Stimulated activated CD8-positive, alpha-beta memory T cell treated with anti-CD3 and anti-CD28 coated beads, Interleukin-4, amount 100 ng/mL, for 4 hours (primary cell): ENCODE data around the gene SIX5.

ENCODE experiments used
- DNase-seq, 2 donors: peaks; one replicate each; pipeline ENCODE4 v3.0.0-alpha.2; 2020; ENCODE audit warnings: low read depth in 2 of 2, low spot score in 1 of 2

SIX5 gene

GRCh38 chr19:45777395-45777961, 8.4 kb upstream of the SIX5 start:
- no peak for DNase-seq

- DNase-seq, result no peak
Observed at GRCh38 chr19:45774765-45775164, 5.7 kb upstream of the SIX5 start.

DNA sequence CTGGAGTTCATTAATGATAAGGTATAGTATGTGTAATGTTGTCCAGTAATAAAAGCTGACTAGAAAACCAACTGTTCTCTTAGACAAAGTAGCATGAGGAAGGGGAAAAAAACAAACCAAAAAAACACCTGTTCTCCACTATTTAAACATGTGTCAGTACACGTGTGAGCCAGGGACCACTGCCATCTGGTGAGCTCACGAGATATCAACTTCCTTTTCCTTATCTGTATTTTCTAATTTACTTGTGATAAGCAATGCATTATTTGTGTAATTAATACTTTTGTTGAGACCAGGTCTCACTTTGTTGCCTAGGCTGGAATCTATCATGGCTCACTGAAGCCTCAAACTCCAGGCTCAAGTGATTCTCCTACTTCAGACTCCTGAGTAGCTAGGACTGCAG, 4.3 kb upstream of the SIX5 start:
- no peak for DNase-seq

DNA sequence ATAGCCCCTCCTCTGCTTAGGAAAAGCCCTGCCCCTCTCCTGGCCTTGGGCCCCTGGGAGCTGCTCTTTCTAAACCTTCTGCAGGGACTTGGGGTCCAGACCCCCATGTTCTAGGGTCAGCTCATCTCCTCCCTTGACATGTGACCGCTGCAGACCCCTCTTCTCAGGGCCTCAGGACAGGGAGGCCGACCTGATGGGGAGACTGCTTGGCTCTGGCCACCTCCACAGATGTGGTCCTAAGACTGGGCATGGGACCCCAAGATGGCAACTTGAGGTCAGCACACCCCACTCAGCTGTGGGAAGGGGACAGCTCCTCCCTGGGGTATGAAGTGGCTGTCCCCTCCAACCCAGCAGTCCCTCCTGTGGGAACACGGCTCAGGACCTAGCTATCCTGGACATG, 3.9 kb upstream of the SIX5 start:
- DNase-seq, result no peak

DNA sequence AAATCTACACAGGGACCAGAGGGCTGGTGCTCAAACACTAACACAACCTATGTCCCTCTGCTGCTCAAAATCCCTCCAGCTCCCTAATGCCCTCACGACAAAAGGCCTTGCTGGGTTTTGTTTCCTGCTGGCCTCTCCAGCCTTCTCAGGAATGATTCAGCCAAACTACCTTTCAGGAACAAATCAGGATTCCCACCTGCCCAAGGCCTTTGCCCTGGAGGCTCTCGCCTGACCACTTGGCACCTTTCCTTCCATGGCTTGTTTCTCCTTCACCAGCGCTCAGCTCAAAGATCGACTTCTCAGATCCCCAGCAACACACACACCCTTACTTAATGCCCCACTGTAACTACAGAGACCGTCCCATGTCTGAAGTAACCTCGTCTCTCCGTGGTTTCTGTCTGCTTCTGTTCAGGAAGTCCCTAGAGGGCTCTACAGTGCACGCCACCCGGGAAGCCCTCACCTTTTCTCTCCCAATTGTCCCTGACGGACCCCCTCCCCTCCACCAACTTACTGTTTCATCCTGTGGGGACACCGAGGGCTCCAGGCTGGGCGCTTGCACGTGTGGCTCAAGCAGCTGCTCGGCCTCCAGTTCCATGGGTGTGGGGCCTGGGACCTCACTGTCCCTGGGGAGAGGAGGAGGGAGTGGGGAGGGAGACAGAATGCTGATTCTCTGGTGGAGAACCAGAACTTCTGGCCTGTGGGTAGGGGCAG, 3.2 kb upstream of the SIX5 start:
- DNase-seq, result no peak

DNA sequence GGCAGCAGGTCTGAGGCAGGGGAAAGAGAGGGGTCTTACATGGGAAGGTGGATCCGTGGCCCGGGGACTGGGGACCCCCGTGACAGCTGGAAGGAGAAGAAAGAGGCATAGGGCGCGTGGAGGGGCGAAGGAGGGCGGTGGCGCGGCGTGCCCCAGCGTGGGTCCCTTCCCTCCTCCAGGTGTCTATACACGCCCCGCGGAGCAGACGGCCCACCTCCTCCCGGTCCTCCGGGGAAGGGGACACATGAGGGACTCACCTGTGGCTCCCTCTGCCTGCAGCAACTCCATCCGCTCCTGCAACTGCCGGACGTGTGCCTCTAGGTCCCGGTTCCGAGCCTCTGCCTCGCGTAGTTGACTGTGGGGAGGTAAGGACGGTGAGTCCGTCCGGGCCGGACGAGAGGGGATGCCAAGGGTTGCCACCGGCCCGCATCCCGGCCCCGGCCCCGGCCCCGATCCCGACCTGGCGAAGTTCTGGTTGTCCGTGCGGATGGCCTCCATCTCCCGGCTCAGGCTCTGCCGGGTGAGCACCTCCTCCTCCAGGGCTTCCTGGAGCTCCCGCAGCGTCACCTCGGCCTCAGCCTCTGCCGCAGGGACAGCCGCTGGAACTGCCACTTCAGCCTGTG, 2.4 kb upstream of the SIX5 start:
- no peak for DNase-seq

DNA sequence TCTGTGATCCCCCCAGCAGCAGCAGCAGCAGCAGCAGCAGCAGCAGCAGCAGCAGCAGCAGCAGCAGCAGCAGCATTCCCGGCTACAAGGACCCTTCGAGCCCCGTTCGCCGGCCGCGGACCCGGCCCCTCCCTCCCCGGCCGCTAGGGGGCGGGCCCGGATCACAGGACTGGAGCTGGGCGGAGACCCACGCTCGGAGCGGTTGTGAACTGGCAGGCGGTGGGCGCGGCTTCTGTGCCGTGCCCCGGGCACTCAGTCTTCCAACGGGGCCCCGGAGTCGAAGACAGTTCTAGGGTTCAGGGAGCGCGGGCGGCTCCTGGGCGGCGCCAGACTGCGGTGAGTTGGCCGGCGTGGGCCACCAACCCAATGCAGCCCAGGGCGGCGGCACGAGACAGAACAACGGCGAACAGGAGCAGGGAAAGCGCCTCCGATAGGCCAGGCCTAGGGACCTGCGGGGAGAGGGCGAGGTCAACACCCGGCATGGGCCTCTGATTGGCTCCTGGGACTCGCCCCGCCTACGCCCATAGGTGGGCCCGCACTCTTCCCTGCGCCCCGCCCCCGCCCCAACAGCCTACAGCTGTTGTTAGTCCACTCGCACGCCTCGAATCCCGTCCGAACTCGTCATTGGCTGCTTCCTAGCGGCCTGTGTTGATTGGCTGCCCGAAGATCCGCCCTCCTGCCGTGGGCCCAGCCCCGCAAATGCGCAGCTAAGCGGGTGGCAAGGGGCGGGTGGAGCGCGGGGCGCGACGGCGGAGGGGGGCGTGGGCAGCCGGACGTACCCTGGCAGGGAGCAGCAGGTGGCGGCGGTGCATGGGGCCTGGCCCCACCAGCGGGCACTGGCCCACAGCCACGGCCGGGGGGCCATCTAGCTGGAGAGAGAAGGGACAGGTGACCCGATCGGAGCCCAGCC, 1.4 kb upstream of the SIX5 start:
- peak; percentile 72 to 77 for DNase-seq

DNA sequence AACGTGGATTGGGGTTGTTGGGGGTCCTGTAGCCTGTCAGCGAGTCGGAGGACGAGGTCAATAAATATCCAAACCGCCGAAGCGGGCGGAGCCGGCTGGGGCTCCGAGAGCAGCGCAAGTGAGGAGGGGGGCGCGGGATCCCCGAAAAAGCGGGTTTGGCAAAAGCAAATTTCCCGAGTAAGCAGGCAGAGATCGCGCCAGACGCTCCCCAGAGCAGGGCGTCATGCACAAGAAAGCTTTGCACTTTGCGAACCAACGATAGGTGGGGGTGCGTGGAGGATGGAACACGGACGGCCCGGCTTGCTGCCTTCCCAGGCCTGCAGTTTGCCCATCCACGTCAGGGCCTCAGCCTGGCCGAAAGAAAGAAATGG, 754 bp upstream of the SIX5 start:
- no peak for DNase-seq

GRCh38 chr19:45768655-45768983, 433 bp downstream of the SIX5 start:
- DNase-seq, result no peak

DNA sequence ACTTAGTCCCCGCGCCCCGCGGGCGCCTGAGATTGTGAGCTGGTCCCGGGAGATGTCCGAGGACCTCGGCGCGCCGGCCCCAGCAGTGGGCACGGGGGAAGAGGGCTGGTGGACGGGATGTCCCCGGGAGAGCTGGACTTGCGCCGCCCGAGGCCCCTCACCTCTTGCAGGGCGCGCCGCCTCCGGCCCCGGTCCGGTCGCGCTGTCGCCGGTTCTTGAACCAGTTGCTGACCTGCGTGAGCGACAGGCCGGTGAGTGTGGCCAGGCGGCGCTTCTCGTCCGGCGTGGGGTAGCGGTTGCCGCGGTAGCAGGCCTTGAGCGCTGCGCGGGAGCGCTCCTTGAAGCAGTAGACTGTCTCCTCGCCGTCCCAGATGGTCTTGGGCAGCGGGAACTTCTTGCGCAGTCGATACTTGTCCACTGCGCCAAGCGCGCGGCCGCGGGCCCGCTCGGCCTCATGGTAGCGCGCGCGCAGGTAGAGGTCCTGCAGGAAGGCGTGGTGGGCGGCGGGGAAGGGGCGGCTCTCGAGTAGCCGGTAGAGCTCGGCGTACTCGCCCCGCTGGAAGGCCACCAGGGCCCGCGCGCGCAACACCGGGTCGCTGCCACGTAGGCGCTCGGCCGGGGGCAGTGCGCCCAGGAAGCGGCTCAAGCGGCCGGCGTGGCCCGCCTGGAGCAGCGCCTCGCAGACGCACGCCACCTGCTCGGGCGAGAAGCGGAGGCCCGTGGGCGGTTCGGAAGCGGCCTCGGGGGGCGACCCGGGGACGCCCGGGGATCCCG, 984 bp downstream of the SIX5 start:
- no peak for DNase-seq

DNA sequence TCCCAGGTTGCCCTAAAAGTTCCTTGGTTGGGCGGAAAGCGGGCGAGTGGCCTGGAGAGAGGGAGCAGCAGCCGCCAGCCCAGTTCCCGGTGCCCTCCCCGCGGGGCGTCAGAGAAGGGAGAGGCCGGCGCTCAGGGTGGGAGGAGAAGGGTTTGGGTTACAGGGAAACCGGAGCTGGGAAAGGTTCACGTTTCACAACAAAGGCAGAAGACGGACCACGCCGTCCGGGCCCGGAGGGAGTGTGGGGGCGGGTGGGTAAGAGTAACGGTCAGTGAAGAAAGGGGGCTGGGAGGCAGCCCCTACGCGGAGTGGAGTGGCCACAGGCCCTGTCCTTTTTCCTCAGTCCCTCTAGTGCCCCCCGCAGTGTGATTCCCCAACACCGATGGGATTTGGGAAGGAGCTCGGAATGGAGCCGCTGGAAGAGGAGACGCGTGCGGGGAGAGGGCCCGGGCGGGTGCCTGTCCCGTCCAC, 1.6 kb downstream of the SIX5 start:
- DNase-seq, result no peak

DNA sequence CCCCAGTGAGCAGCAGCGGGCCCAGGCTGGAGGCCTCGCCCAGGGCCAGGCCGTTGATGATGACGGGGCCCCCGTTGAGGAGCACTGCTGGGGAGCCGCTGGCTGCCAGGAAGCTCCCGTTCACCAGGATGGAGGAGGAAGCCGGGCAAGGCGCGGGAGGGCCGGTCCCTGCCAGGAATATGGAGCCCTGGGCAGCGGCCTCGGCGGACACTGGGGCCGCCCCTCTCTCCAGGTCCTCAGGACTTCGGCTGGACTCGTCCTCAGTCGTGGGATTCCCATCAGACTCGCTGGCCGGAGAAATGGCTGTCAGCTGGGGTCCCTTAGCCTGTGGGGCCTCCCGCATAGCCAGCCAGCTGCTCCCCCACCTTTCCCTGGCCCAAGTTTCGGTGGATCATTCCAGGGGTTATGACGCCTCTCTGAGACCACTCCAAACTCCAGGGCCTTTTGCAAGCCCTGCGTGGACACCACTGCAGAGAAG, 2.1 kb downstream of the SIX5 start:
- no peak for DNase-seq

GRCh38 chr19:45766296-45766868, 2.7 kb downstream of the SIX5 start:
- DNase-seq, result no peak

GRCh38 chr19:45765702-45766295, 3.3 kb downstream of the SIX5 start:
- no peak for DNase-seq

DNA sequence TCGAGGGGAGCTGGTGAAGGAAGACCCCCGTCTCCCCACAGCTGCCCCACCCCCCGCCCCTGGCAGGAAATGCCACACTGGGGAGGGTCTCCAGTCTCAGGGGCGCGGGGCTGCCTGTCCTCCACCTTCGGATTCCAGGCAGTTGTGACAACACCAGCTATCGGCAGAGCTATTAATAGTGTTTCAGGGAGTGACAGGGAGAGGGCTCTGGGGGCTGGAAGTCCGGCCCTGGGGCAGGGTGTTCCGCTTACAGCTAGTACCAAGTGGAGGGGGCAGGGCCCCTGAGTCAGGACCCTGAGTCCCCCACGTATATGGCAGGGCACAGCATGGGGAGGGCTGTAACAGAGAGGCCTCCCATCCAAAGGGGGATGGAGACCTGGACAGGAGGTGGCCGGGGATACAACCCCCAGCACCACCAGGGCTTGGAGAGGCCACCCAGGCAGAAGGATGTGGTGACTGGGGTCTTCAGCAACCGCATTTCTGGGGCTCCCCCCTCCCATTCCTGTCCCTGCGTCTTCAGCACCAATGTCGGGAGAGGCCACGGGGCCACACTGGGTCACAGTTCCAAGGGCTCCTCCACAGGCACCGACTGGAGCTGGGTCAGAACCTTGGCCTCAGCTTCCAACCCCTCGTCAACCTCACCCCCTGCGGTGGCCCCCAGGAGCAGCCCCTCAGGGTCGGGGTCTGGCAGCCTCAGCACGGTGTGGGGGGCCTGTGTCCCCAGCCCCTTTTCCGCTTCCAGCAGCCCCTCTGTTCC, 3.9 kb downstream of the SIX5 start:
- no peak for DNase-seq

DNA sequence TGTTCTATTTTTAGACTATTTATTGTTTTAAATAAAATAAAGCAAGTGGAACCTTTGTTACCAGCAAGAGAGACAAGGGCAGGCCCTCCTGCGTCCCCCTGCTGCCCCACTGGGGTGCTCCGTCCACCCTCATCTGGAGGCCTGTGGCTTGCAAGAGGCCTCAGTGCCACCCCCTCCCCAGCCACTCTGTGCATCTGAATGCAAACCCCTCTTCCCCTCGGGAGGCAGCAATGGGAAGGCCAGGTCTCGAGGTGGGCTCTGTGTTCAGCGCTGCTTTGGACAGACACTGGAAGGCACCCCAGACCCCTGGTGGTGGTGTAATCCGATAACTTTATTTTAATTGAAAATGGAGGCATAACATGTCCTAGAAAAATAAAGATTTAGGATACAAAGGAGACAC, 4.6 kb downstream of the SIX5 start:
- no peak for DNase-seq

DNA sequence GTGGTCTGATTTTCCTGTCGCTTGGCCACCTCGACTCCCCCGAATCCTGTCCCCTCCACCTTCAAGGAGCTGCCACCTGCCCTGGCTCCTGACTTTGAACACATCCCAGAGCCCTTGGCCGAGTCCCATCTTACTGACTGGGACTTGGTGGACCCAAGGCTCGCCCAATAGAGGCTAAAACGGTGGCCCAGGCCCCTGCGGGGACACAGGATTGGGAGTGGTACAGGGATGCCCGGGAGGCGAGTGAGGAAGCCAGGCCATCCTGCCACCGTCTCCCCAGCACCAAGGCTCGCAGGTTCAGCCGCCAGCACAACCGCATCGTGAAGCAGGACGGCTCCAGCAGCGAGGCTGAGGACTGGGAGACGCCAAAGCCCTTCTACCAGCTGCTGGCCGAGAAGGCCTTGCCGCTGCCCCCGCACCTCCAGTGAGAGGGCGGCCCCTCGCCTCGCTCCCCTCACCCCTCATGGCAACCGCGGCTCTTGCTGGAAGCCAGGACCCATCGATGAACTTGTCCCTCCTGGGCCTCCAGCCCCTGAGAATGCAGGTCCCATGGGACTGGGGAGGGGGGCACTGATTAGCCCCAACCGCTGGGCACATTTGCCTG, 5.3 kb downstream of the SIX5 start:
- DNase-seq, result no peak

GRCh38 chr19:45762870-45763631, 6.0 kb downstream of the SIX5 start:
- DNase-seq, result no peak
